Neural cell (in vitro differentiated cells): Measurements from ENCODE around the gene UVRAG. TPM values are rescaled to one million over a fixed set of nuclear protein-coding genes. Genes with fewer than 3 reads are reported as not detected.

Source experiments
- H2AFZ ChIP-seq: fragments of 200-600, 300-800 bp; sonication (generic), shearing (Covaris generic); 2 replicates; pipeline ENCODE4 v1.6.0; 2014; ENCODE audit warnings: low read depth, mild to moderate bottlenecking, antibody characterized with exemption, low read length, moderate library complexity
- H3F3A ChIP-seq: fragments of 200-600 bp; shearing (Covaris generic); 2 replicates; pipeline ENCODE4 v1.6.1; 2016; ENCODE audit warnings: mild to moderate bottlenecking, moderate library complexity, mixed read lengths, antibody characterized with exemption, low read length; ENCODE audit not compliant: insufficient read depth, poor library complexity, severe bottlenecking
- H3K27ac ChIP-seq: fragments of 200-600, 300-800 bp; sonication (generic), shearing (Covaris generic); 2 replicates; pipeline ENCODE4 v1.5.1; 2014; ENCODE audit warnings: mild to moderate bottlenecking, low read length, moderate library complexity
- H3K27me3 ChIP-seq: fragments of 300-800, 200-600 bp; sonication (generic), shearing (Covaris generic); 2 replicates; pipeline ENCODE4 v1.6.0; 2014; ENCODE audit warnings: mild to moderate bottlenecking, low read depth, low read length, moderate library complexity; ENCODE audit not compliant: insufficient read depth
- H3K36me3 ChIP-seq: fragments of 300-800, 200-600 bp; sonication (generic), shearing (Covaris generic); 2 replicates; pipeline ENCODE4 v1.5.1; 2014; ENCODE audit warnings: mild to moderate bottlenecking, antibody characterized with exemption, low read length, moderate library complexity; ENCODE audit not compliant: insufficient read depth
- H3K4me2 ChIP-seq: fragments of 300-800, 200-600 bp; sonication (generic), shearing (Covaris generic); 2 replicates; pipeline ENCODE4 v1.6.0; 2014; ENCODE audit warnings: mild to moderate bottlenecking, low read length
- H3K4me3 ChIP-seq: fragments of 300-800, 200-600 bp; sonication (generic), shearing (Covaris generic); 2 replicates; pipeline ENCODE4 v1.5.1; 2014; ENCODE audit warnings: mild to moderate bottlenecking, low read length, moderate library complexity
- H3K79me2 ChIP-seq: fragments of 200-600 bp; shearing (Covaris generic); replicated peaks from 2 replicates; pipeline ENCODE4 v1.6.0; 2014; ENCODE audit warnings: mild to moderate bottlenecking, low read length, moderate library complexity; ENCODE audit not compliant: insufficient read depth
- H3K9ac ChIP-seq: fragments of 300-800, 200-600 bp; sonication (generic), shearing (Covaris generic); 2 replicates; pipeline ENCODE4 v1.6.1; 2016; ENCODE audit warnings: mild to moderate bottlenecking, low read length, mixed read lengths
- H3K9me2 ChIP-seq: fragments of 200-600 bp; shearing (Covaris generic); 2 replicates; pipeline ENCODE4 v1.6.1; 2016; ENCODE audit warnings: mild to moderate bottlenecking, low read length, mixed read lengths; ENCODE audit not compliant: insufficient read depth
- H3K9me3 ChIP-seq: fragments of 200-600, 300-800 bp; sonication (generic), shearing (Covaris generic); 2 replicates; pipeline ENCODE4 v1.6.1; 2016; ENCODE audit warnings: mild to moderate bottlenecking, mixed run types, low read length, moderate library complexity, mixed read lengths
- H4K20me1 ChIP-seq: fragments of 200-600 bp; shearing (Covaris generic); 2 replicates; pipeline ENCODE4 v1.6.1; 2016; ENCODE audit warnings: mild to moderate bottlenecking, mixed run types; ENCODE audit not compliant: insufficient read depth
- CTCF ChIP-seq: fragments of 450-650 bp; IDR thresholded peaks from 2 replicates; pipeline ENCODE4 v1.5.1; 2014; ENCODE audit warnings: antibody characterized with exemption, mild to moderate bottlenecking, moderate library complexity; ENCODE audit not compliant: poor library complexity, severe bottlenecking
- EP300 ChIP-seq: fragments of 450-650 bp; conservative IDR thresholded peaks from 2 replicates; pipeline ENCODE4 v1.6.1; 2014; ENCODE audit warnings: antibody characterized with exemption, mild to moderate bottlenecking, moderate library complexity; ENCODE audit not compliant: poor library complexity, severe bottlenecking
- EZH2 ChIP-seq: fragments of 200-600, 300-800 bp; shearing (Covaris generic), sonication (generic); IDR thresholded peaks from 2 replicates; pipeline ENCODE4 v1.6.1; 2014; ENCODE audit warnings: antibody characterized with exemption, low read length, borderline replicate concordance, mild to moderate bottlenecking; ENCODE audit not compliant: insufficient read depth, poor library complexity, severe bottlenecking
- MXI1 ChIP-seq: fragments of 450-650 bp; conservative IDR thresholded peaks from 2 replicates; pipeline ENCODE4 v1.6.1; 2014; ENCODE audit warnings: antibody characterized with exemption, mild to moderate bottlenecking; ENCODE audit not compliant: poor library complexity, severe bottlenecking
- POLR2AphosphoS5 ChIP-seq: IDR thresholded peaks from 2 replicates; pipeline ENCODE4 v1.6.1; 2012
- RAD21 ChIP-seq: fragments of 450-650 bp; conservative IDR thresholded peaks from 2 replicates; pipeline ENCODE4 v1.6.1; 2014; ENCODE audit warnings: antibody characterized with exemption, mild to moderate bottlenecking, moderate library complexity
- REST ChIP-seq: IDR thresholded peaks from 2 replicates; pipeline ENCODE4 v1.6.1; 2012; ENCODE audit warnings: borderline replicate concordance
- SMC3 ChIP-seq: fragments of 450-650 bp; conservative IDR thresholded peaks from 2 replicates; pipeline ENCODE4 v1.6.1; 2014; ENCODE audit warnings: antibody characterized with exemption, mild to moderate bottlenecking, moderate library complexity; ENCODE audit not compliant: poor library complexity
- TAF1 ChIP-seq: IDR thresholded peaks from 2 replicates; pipeline ENCODE4 v1.6.1; 2012; ENCODE audit warnings: low read depth
- polyA plus RNA-seq: library from polyadenylated mRNA; depleted of rRNA; stranded (reverse); fragments of >200 nt; gene quantifications from 2 replicates; pipeline ENCODE4 v1.2.3, GENCODE V29; 2014

UVRAG gene
- polyA plus RNA-seq, 1 donor from 2014 or later = 31.6 TPM

- H3K4me3 ChIP-seq = no peak overlapping the region
- H3K4me2 ChIP-seq = no peak overlapping the region
- H2AFZ ChIP-seq = no peak overlapping the region
- no peak for TF ChIP-seq CTCF
- TF ChIP-seq REST = no peak
- no peak for TF ChIP-seq EZH2
- no peak for TF ChIP-seq POLR2AphosphoS5
- TF ChIP-seq MXI1 = no peak
- TF ChIP-seq RAD21 = no peak
- TF ChIP-seq TAF1 = no peak
- no peak for TF ChIP-seq EP300
- no peak for TF ChIP-seq SMC3
- H3K9ac ChIP-seq = no peak overlapping the region
- H4K20me1 ChIP-seq = no peaks in the 10 kb centered on the region
- H3F3A ChIP-seq = no peaks in the 10 kb centered on the region
- H3K27me3 ChIP-seq = no peaks in the 10 kb centered on the region
- no peaks in the 10 kb centered on the region for H3K79me2 ChIP-seq
- no peak overlapping the region for H3K27ac ChIP-seq
- no peaks in the 10 kb centered on the region for H3K9me3 ChIP-seq
- H3K36me3 ChIP-seq = peaks cover 5% of the 10 kb centered on the region
- no peaks in the 10 kb centered on the region for H3K9me2 ChIP-seq
Observed at GRCh38 chr11:75916882-75917281, 101.9 kb downstream of the UVRAG start.

- Histone ChIP-seq H3K9me2 (no peaks in the 10 kb centered on the region), H3K27ac (no peak overlapping the region), H2AFZ (no peak overlapping the region), H3K79me2 (no peaks in the 10 kb centered on the region), H3F3A (no peaks in the 10 kb centered on the region), H3K4me3 (no peak overlapping the region), H3K9me3 (no peaks in the 10 kb centered on the region), H3K9ac (no peak overlapping the region), H3K27me3 (no peaks in the 10 kb centered on the region), H3K4me2 (no peak overlapping the region), H4K20me1 (no peaks in the 10 kb centered on the region), H3K36me3 (no peaks in the 10 kb centered on the region)
- TF ChIP-seq RAD21 = no peak
- no peak for TF ChIP-seq SMC3
- no peak for TF ChIP-seq TAF1
- no peak for TF ChIP-seq EP300
- no peak for TF ChIP-seq POLR2AphosphoS5
- no peak for TF ChIP-seq EZH2
- no peak for TF ChIP-seq REST
- TF ChIP-seq CTCF = no peak
- no peak for TF ChIP-seq MXI1
Observed at GRCh38 chr11:75918331-75918730, 103.3 kb downstream of the UVRAG start.
